Left kidney (tissue), 8 donors: ENCODE data around the gene FAM131B. TPM values are rescaled to one million over a fixed set of nuclear protein-coding genes. Genes with fewer than 3 reads are reported as not detected.
"Not testable (repeated sequence)": the region's sequence is repeated elsewhere in the genome, so short reads cannot be mapped to it uniquely, and the experiment has no call there.

ENCODE experiments used
- DNase-seq: peaks from one replicate; pipeline ENCODE4 v3.0.0-alpha.2; 2013
- long read RNA-seq, 8 donors: transcript quantifications; one replicate each; lab custom pipeline, GENCODE V29; 2026
- polyA plus RNA-seq: library from polyadenylated mRNA; unstranded; fragments of 120-200 nt; gene quantifications from one replicate; pipeline ENCODE4 v1.2.1, GENCODE V29; 2013; ENCODE audit not compliant: insufficient read length

FAM131B gene
- polyA plus RNA-seq, result 2.1 TPM
- long read RNA-seq, donor 1, result 0 reads
- long read RNA-seq, donor 2, result 0 reads
- long read RNA-seq, donor 3, result 0 reads
- long read RNA-seq, donor 4, result 0 reads
- long read RNA-seq, donor 5, result 0 reads
- long read RNA-seq, donor 6, full-length matches to known transcripts, result 1 of 177 reads
- long read RNA-seq, donor 6, partial matches to known transcripts, result 122 of 177 reads
- long read RNA-seq, donor 6, other reads (novel, unspliced or antisense), result 54 of 177 reads
- long read RNA-seq, donor 7, result 0 reads
- long read RNA-seq, donor 8, result 0 reads

- no peak for DNase-seq
These were observed at the start of gene FAM131B for GRCh38 chr7:143362131-143363015. Gene FAM131B (minus strand): TSS chr7:143362713. CDS start chr7:143362603, 110 bp downstream.

GRCh38 chr7:143411976-143412708, 49.6 kb upstream of the FAM131B start:
- no peak for DNase-seq

DNA sequence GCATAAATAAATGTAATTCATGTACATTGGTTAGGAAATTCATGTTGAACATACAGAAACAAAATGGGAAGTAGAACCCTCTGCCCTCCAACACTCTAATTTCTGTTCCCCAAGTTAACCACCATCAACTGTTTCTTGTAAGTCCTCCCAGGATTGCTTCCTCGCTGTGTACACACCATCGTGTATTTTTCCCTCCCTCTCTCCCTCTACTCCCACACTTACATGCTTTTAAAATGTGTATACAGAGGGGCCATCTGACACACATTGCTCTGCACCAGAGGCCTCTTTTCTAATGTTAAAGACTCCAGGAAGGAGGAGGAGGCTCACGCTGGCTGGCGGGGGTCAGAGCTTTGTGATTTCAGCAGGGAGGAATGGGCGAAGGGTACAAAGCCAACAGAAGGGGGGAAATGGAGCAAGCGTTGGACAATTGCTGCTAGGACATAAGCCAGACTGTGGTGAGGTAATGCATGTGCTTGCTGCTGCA, 48.0 kb upstream of the FAM131B start:
- no peak for DNase-seq

DNA sequence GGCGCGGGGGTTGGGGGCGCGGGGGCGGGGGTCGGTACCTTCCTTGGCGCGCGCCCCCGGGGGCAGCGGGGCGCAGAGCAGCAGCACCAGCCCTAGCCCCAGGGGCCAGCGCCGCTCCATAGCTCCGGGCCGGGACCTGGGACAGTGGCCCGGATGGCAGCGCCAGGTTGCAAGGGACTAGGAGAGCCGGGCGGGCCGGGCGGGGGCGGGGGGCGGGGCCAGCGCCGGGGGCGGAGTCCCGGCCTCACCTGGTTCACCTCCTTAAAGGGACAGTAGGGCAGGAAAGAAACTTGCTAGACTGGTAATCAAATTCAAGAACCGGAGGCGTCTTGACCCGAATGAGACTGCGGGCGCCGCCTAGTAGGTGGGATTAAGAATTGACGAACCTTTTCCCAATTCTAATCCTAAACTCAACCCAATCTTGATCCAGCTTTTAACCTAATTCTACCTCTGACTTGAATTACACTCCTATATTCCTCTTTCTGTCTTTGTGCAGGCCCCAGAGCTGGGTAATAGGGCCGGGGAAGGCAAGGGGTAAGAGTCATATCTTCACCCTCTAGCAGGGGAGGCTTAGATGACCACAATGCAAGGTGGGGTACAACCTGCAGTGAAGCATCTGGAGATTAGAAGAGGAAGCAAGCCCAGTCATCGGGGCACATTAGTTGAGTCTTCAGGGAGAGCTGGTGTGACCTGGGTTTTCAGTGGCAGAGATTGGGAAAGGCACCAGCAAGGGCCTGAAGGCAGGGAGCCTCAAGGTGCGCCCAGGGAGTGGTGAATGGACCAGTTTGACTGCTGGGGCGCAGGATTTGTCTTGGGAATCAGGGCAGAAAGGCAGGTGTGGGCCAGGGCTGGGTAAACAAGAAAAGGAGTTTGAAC, 46.4 kb upstream of the FAM131B start, which contains the start of gene EPHA1:
TSS of gene EPHA1 (minus strand) at position 171 of the 876 bp plus-strand sequence. CDS start at position 120, 51 bp downstream.
- DNase-seq, result no peak

DNA sequence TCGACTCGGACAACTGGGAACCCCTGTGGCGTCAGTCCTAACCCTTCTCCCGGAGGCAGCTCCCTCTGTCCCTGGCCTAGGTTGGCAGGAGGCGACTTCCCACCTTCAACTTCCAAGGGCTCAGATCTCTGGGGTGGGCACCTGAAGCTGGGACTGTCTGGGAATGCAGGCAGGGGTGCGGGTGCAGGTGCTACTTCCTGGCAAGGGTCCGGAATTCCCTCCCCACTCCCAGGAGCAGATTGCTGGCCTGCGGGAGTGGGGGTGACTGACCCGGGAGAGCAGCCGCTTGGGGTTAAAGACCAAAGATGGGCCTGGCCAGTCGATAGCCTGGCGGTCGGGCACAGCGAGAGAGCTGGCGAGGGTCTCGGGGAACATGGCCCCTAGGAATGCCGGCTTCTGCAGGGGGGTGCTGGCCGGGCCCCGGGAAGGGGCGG, 45.8 kb upstream of the FAM131B start:
- no peak for DNase-seq

GRCh38 chr7:143407287-143408251, 45.1 kb upstream of the FAM131B start:
- no peak for DNase-seq

DNA sequence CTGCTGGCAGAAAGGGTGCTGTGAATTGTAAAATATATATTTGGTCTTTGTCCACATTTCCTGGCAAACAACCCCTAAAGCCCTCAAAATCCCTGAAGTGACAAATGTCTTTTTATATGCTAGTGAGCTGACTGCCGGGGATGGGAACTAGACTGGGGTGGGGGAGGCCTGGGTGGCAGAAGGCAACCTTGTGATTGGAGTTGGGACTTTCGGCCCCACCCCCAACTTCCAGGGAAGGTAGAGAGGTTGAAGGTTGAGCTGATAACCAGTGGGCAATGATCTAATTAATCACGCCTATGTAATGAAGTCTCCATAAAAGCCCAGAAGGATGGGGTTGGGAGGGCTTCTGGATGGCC, 43.5 kb upstream of the FAM131B start:
- DNase-seq, result no peak

DNA sequence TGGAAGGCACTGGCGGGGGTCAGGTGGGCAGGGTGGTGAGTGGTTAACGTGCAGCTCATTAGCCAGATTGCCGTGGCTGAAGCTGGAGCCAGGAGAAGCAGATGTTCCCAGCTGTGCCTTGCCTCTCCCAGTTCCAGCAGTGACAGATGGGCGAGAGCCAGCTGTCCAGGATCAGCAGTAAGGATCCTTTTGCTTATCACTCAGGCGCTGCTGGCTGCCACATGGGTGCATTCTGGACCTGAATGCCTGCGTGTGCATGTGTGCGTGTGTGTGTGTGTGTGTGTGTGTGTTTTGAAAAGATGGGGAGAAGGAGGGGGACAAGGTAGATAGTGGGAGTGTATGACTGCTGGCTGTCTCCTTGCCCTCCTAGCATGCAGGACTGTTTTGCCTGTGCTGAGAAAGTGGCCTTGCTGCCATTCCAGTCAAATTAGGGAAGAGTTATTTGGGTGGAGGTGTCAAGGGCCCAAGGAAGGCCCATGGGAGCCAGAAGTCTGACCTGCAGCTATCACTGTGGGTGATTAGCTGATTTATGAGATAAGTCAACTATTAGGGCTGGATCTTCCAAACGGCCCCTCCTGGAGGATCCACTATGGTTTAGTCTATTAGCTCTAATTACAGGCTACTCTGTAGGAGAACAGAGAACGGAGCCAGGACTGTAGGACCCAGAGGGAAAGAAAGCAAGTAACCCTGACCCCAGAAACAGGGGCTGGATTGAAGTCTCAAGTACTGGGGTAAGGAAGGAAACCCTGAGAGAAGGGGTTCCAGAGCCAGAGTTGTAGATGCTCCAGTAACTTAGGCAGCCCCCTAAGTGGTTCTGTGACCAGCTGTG, 42.9 kb upstream of the FAM131B start:
- DNase-seq, result no peak

DNA sequence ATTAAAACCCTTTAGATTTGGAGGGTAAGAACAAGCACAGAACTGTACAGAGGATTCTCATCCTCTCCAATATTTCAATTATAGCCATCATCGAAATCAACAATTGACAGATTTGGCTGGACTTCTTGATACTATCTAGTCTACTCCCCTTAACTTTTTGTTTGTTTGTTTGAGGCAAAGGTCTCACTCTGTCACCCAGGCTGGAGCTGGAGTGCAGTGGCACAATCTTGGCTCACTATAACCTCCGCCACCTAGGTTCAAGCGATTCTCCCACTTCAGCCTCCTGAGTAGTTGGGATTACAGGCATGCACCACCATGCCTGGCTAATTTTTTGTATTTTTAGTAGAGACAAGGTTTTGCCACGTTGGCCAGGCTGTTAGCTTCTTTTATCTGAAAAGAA, 39.7 kb upstream of the FAM131B start:
- DNase-seq, result not testable (repeated sequence)

- DNase-seq, result no peak
These were observed 38.8 kb upstream of the FAM131B start for GRCh38 chr7:143401265-143401664.

DNA sequence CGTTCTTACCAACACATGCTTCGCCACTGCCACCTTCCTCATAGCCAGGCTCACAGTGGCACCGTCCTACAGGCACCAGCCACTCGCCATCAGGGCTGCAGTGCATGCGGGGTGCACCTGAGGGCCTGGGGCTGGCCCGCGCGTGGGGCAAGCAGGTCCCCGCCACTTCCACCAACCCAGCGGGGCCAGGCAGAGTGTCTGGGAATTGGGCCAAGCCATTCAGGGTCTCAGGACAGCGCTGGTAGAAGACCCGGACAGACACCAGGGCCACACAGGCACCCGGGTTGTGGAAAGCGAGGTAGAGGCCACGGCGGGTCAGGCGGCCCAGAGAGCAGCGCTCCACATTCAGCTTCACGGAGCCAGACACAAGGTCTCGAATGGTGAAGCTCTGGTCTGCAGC, 37.1 kb upstream of the FAM131B start:
- DNase-seq, result no peak

DNA sequence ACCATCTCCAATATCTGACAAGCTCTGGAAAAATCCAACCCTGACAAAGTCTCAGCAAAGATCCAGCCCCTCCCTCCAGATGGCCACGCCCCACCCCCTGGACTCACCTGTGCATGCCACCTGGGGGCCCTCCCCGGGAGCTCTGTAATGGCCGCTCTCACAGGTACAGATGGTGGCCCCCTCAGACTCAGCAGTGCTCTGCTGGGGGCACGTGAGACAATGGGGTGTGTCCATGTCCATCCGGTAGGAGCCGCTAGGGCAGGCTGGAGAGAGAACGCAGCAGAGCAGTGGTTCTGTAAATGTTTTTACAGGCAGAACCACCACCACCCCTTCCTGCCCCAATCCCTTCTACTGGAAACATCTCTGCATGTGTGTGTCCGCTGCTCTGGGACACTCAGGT, 36.6 kb upstream of the FAM131B start:
- DNase-seq, result no peak

DNA sequence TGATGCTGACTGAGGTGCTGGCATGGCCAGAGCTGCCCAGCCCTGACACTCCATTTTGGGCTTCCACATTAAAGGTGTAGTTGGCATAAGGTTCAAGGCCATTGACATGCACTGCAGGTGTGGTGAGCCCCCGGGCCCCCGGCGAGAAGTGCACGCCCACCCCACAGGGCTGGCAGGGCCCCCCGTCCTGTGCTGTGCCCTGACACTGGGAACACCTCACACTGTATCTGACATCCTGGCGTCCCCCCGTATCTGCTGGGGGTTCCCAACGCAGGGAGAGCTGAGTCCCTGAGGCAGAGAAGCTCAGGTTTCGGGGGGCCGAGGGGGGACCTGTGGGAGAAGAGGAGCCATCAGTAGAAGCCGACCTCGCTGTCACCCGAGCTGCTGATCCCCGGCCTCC, 36.1 kb upstream of the FAM131B start:
- no peak for DNase-seq

DNA sequence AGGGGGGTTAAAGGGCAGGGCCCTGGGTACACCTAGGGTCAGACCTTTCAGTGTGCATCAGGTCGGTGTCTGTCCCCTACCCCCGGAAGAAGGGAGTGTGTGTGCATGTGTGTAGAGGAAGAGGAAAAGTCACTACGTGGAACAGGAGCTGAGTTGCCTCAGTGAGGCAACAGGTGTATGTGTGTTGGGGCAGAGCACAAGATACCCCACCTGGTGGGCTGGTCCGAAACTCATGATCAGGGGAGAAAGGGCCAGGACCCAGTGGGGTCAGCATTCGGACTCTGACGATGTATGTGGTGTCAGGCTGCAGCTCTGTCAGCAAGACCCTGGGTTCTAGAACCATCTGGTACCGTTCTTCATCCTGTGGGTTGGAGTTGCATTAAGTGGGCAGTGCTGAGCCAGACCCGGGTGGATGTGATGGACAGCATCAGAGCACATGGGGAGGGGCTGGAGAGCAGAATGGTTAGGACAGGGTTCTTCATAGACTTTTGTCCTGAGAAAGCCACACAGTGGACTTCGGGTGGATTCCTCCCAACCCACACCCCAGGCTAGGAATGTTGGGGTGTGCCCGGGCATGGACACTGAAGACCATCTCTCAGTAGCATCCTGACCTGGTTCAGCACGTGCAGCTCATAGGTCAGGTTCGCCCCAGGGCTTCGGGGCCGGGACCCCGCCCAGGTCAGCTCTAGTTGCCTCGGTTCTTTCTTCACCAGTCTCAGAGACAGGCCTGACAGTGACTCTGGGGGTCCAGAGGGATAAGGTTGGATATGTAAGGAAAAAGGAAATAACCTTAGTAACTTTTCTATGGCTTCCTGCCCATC, 35.4 kb upstream of the FAM131B start:
- no peak for DNase-seq

- DNase-seq, result no peak
These were observed 34.4 kb upstream of the FAM131B start for GRCh38 chr7:143396625-143397556.

DNA sequence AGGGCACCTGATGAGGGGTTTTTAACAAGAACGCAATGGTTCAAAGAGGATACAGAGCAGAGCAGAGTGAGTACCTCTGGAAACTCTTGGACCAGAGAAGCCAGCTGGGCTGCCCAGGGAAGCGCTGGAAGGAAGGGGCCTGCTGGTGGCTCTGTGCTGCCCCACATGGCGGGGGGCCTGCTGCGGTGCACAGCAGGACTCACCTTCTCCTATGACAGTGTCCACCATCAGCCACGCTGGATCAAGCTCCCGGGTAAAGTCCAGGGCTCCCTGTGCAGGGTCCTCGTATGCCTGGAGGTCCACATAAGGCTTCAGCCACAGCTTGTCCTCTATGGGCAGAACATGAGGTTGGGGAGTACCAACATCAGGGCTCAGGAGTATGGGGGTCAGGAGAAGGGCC, 33.7 kb upstream of the FAM131B start:
- no peak for DNase-seq
